ENCODE data around the gene PLIN3. TPM values are rescaled to one million over a fixed set of nuclear protein-coding genes. Genes with fewer than 3 reads are reported as not detected.

Gene PLIN3
- total and polyA plus RNA-seq, 9 of the 15 experiments (the other 6 are each of a cell fraction or from before 2014, with no cell fraction given), result 7.5 to 75.6 (median 43.1) TPM

GRCh38 chr19:4816950-4817278 lies 50.6 kb downstream of the PLIN3 start:
- CTCF ChIA-PET (ENCODE audit: low intra/inter-chr PET ratio), result no interaction called here
- WGBS (ENCODE audit: insufficient coverage, low coverage, missing lambda C conversion rate), result 97% methylated on average over 16 of the region's 16 CpGs
- in situ Hi-C loops (cut with MboI), result no loop called here

GRCh38 chr19:4816202-4816949 lies 51.1 kb downstream of the PLIN3 start:
- DNase-seq (ENCODE audit: extremely low read depth in 1 of 4, low spot score in 3 of 4) (peak in 1 of 4 experiments; percentile 13), ATAC-seq (no peak), FAIRE-seq (no peak)
- ChIA-PET POLR2A (interaction anchor here (1.2 to 1.4 kb wide), 2 partner anchors 14 to 107 kb away, joined by 3 to 4 read pairs; no protein-coding TSS in a partner anchor), CTCF (ENCODE audit: low intra/inter-chr PET ratio) (no interaction called here)
- Histone ChIP-seq H3K27me3 (ENCODE audit: control insufficient read depth in 2 of 2, insufficient read depth in 2 of 2, low read length in 2 of 2) (no peaks in the 10 kb centered on the region), H2AFZ (ENCODE audit: low read depth, low read length) (peak overlapping the region; percentile 83), H3K36me3 (ENCODE audit: control insufficient read depth, insufficient read depth, low read length) (peaks cover 32% of the 10 kb centered on the region; the same call in 2 of the 3 replicates), H3K27ac (ENCODE audit: extremely low read depth, low read depth, low read length) (peak overlapping the region; percentile 77), H3K9me1 (ENCODE audit: control insufficient read depth, insufficient read depth, low read length) (no peaks in the 10 kb centered on the region), H3K4me2 (ENCODE audit: insufficient read depth, low read length) (peak overlapping the region; percentile 72; the same call in 1 of the 2 replicates), H3K9me3 (replicated peaks; ENCODE audit: control insufficient read depth, insufficient read depth, low read depth, low read length) (no peaks in the 10 kb centered on the region), H3K4me3 (no peak overlapping the region), H3K4me1 (replicated peaks in 1 of 2; ENCODE audit: control insufficient read depth in 2 of 2, insufficient read depth in 2 of 2, low read length in 2 of 2) (peaks cover 10 to 35% of the 10 kb centered on the region in 2 experiments; a peak in 4 of 5 replicates), H3K9ac (ENCODE audit: insufficient read depth in 1 of 2, low read depth in 2 of 2, low read length in 2 of 2) (peak overlapping the region; percentile 8 to 22; a peak in 3 of 4 replicates), H3K79me2 (ENCODE audit: control insufficient read depth, insufficient read depth, low read length) (no peaks in the 10 kb centered on the region), H4K20me1 (replicated peaks; ENCODE audit: control insufficient read depth, insufficient read depth, low read length) (no peaks in the 10 kb centered on the region)
- 95% methylated on average over 20 of the region's 35 CpGs for WGBS (ENCODE audit: insufficient coverage, low coverage, missing lambda C conversion rate)
- in situ Hi-C loops (cut with MboI), result no loop called here
- no peak for TF ChIP-seq MTA3 (IDR thresholded peaks at IDR 0.05; ENCODE audit: borderline replicate concordance)
- TF ChIP-seq, protein P1, sequence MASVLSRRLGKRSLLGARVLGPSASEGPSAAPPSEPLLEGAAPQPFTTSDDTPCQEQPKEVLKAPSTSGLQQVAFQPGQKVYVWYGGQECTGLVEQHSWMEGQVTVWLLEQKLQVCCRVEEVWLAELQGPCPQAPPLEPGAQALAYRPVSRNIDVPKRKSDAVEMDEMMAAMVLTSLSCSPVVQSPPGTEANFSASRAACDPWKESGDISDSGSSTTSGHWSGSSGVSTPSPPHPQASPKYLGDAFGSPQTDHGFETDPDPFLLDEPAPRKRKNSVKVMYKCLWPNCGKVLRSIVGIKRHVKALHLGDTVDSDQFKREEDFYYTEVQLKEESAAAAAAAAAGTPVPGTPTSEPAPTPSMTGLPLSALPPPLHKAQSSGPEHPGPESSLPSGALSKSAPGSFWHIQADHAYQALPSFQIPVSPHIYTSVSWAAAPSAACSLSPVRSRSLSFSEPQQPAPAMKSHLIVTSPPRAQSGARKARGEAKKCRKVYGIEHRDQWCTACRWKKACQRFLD (CRISPR knock-in tag; IDR thresholded peaks at IDR 0.05), result peak; percentile 8; the same call in 1 of the 2 replicates
- TF ChIP-seq POLR2G (IDR thresholded peaks at IDR 0.05; ENCODE audit: low read depth, low read length), result peak; percentile 56
- no peak for TF ChIP-seq JUN (IDR thresholded peaks at IDR 0.05; ENCODE audit: borderline replicate concordance, low read depth, low read length)
- TF ChIP-seq JUN (CRISPR knock-in tag; IDR thresholded peaks at IDR 0.05; ENCODE audit: borderline replicate concordance), result peak; percentile 52; the same call in 1 of the 2 replicates
- TF ChIP-seq ZNF324 (CRISPR knock-in tag; IDR thresholded peaks at IDR 0.05), result no peak
- 0 out of 2 replicates have a peak, but pooled peaks have one; percentile 43 for TF ChIP-seq ZC3H4 (CRISPR knock-in tag; IDR thresholded peaks at IDR 0.05; ENCODE audit: borderline replicate concordance)
- peak; percentile 26 for TF ChIP-seq RBM22 (IDR thresholded peaks at IDR 0.05; ENCODE audit: low read depth, low read length, poor library complexity, severe bottlenecking)
- TF ChIP-seq RBFOX2 (IDR thresholded peaks at IDR 0.05; ENCODE audit: low read depth, low read length), result peak; percentile 61
- intact Hi-C loops (cut with micrococcal nuclease), result loop anchor here (5.0 kb wide), 1 partner anchor 51 kb away; the partner anchor contains the start of gene PLIN3
- TSS peak; percentile 40 for BruUV-seq (replicated peaks)

More at GRCh38 chr19:4816950-4817278, 50.6 kb downstream of the PLIN3 start:
- peak in 1 of 4 experiments; percentile 4 for DNase-seq (ENCODE audit: extremely low read depth in 1 of 4, low spot score in 3 of 4)
- no peak for ATAC-seq
- Histone ChIP-seq H3K4me2 (ENCODE audit: insufficient read depth, low read length) (no peak overlapping the region), H3K27me3 (ENCODE audit: control insufficient read depth in 2 of 2, insufficient read depth in 2 of 2, low read length in 2 of 2) (no peaks in the 10 kb centered on the region), H2AFZ (ENCODE audit: low read depth, low read length) (no peak overlapping the region), H3K4me1 (replicated peaks in 1 of 2; ENCODE audit: control insufficient read depth in 2 of 2, insufficient read depth in 2 of 2, low read length in 2 of 2) (peaks cover 10 to 31% of the 10 kb centered on the region in 2 experiments; a peak in 4 of 5 replicates), H4K20me1 (replicated peaks; ENCODE audit: control insufficient read depth, insufficient read depth, low read length) (no peaks in the 10 kb centered on the region), H3K9me3 (replicated peaks; ENCODE audit: control insufficient read depth, insufficient read depth, low read depth, low read length) (no peaks in the 10 kb centered on the region), H3K79me2 (ENCODE audit: control insufficient read depth, insufficient read depth, low read length) (no peaks in the 10 kb centered on the region), H3K27ac (ENCODE audit: extremely low read depth, low read depth, low read length) (no peak overlapping the region), H3K9me1 (ENCODE audit: control insufficient read depth, insufficient read depth, low read length) (no peaks in the 10 kb centered on the region), H3K36me3 (ENCODE audit: control insufficient read depth, insufficient read depth, low read length) (peaks cover 32% of the 10 kb centered on the region; the same call in 2 of the 3 replicates), H3K9ac (ENCODE audit: insufficient read depth in 1 of 2, low read depth in 2 of 2, low read length in 2 of 2) (no peak overlapping the region; a peak in 1 of 4 replicates), H3K4me3 (no peak overlapping the region)
- TF ChIP-seq ELF2 (CRISPR knock-in tag; IDR thresholded peaks at IDR 0.05) (no peak), POLR2G (IDR thresholded peaks at IDR 0.05; ENCODE audit: low read depth, low read length) (peak; percentile 19; the same call in 1 of the 2 replicates)
- POLR2A ChIA-PET, result interaction anchor here (0.6 to 1.4 kb wide), 5 partner anchors 14 to 806 kb away, joined by 3 to 4 read pairs (median 3); no protein-coding TSS in a partner anchor
- FAIRE-seq, result no peak
- BruUV-seq (replicated peaks), result no TSS peak
- intact Hi-C loops (cut with micrococcal nuclease), result loop anchor here (5.0 kb wide), 1 partner anchor 50 kb away; the partner anchor contains the start of gene PLIN3

Data from K562 (cell line).